GM04504 (cell line): ENCODE data around the gene TAS2R16.
"Not testable (repeated sequence)": the region's sequence is repeated elsewhere in the genome, so short reads cannot be mapped to it uniquely, and the experiment has no call there.

ENCODE experiments used
- DNase-seq: peaks from one replicate; pipeline ENCODE4 v3.0.0-alpha.2; 2012; ENCODE audit warnings: low read depth

Gene TAS2R16

GRCh38 chr7:122972056-122972455, 23.4 kb downstream of the TAS2R16 start:
- DNase-seq = no peak

DNA sequence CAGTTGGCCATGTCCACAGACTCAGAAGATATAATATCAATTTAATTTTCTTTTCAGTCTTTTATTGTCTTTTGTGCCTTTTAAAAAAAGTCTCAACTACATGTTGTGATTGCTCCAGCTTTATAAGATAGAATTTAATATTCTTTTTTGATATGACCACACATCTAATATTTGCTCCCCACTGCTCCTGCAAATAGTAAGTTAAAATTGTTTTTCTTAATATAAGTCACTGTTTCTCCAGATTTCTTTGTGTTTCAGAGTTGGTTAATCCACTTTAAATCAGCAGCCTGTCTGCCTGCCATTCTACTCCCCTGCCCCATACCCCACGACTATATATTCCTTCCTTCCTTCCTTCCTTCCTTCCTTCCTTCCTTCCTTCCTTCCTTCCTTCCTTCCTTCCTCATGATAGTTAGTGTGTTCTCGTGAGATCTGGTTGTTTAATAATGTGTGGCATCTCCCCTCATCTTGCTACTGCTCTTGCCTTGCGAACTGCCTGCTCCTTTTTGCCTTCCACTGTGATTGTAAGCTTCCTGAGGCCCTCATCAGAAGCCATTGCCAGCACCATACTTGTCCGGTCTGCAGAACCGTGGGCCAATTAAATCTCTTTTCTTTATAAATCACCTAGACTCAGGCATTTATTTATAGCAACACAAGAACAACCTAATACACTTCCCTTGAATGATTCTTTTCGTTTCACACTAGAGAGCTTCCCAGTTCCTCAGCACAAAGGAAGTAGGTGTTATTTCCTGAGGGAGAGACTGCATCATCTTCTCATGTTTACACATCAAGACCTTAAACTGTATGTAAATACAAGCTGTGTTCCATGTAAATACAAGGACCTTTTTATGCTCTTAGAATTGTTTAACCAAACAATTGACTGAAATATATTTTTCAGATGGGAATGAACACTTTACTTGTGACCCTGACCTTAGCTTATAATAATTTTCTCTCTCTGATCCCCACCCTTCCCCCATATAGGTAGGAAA, 24.5 kb downstream of the TAS2R16 start:
- no peak for DNase-seq

DNA sequence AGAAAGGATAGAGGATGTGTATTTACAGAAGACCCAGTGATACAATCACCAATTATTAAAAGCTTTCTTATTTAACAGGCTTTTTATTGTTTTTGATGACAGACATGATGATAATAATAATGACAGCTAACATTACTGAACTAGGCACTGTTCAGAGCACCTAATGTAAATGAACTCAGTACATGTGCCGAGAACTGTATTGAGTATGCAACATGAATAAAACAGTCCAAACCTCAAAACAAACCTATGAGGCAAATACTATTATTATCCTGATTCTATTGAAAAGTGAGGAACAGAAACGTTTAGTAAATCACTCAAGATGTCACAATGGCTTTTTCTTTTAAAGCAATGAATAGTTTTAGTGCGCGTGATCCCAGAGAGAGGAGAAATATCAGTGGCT, 27.1 kb downstream of the TAS2R16 start:
- DNase-seq = no peak

- no peak for DNase-seq
Observed at GRCh38 chr7:122965306-122965705, 30.2 kb downstream of the TAS2R16 start.

DNA sequence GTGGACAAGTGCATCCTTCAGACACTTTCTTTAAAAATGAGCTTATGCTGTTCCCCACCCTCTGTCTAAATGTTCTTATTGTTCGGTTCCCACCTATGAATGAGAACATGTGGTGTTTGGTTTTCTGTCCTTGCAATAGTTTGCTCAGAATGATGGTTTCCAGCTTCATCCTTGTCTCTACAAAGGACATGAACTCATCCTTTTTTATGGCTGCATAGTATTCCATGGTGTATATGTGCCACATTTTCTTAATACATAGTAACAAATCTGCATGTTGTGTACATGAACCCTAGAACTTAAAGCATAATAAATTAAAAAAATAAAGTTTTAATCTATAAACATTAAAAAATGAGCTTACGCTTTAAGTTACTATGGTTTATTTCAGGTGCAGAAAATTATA, 41.8 kb downstream of the TAS2R16 start:
- not testable (repeated sequence) for DNase-seq

GRCh38 chr7:122951006-122951405, 44.5 kb downstream of the TAS2R16 start:
- no peak for DNase-seq

DNA sequence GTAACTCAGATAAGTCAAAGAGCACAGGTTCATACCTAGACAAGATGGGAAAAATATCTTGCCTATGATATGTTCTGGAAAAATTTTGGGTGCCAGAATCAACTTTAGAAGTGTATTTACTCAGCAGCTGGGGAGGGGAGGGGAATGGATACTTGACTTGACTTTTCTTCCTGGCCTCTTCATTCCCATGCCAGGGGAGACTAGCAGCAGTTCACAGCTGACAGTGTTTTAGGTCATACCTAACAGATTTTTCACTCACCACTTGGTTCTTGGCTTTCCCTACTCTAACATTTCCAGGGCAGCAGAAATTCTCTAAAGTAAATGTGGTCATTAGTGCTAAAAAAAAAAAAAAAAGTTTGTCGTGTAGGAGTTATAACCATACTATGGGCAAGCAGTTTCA, 46.3 kb downstream of the TAS2R16 start:
- no peak for DNase-seq
